Stimulated activated CD8-positive, alpha-beta memory T cell treated with anti-CD3 and anti-CD28 coated beads, Interleukin-7, amount 100 ng/mL, for 4 hours (primary cell): ENCODE measurements around the gene UBE2G2.

Source experiments
- DNase-seq, 2 donors: peaks; one replicate each; pipeline ENCODE4 v3.0.0-alpha.2; 2020; ENCODE audit warnings: low read depth in 2 of 2

Gene UBE2G2

DNA sequence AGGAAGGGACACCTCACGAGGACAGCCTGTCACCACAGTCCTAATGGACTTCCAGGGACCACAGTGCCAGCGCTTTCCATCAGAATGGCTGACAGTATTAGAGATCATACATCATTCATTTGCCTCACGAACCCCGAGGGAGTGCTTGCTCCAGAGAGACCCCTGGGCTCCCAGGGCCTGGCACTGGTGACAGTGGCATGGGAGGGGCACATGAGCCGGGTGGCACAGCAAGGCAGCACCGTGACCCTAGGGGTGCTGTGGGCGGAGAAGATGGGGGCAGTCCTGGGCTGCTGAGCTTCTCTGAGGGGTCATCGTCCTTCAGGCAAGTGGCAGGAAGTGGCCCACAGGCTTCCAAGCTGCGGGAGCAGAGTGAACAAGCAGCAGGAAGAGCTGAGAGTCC lies 73.9 kb downstream of the UBE2G2 start:
- no peak for DNase-seq

DNA sequence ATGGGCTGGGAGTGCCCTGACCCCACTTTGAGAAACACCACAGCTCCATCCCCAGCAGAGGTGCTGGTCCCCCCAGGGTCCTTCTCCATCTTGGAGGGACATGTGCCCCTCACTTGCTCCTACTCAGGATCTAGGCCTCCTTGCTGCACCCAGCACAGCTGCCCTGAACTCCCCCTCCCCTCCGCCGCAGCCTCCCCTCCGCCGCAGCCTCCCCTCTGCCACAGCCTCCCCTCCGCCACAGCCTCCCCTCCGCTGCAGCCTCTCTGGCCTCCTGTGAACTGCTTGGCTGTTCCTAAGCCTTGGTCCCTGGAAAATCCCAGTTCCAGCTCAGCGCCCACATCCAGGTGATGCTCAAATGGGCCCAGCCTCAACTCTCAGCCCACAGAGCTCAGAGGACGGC lies 74.3 kb downstream of the UBE2G2 start:
- DNase-seq = no peak

DNA sequence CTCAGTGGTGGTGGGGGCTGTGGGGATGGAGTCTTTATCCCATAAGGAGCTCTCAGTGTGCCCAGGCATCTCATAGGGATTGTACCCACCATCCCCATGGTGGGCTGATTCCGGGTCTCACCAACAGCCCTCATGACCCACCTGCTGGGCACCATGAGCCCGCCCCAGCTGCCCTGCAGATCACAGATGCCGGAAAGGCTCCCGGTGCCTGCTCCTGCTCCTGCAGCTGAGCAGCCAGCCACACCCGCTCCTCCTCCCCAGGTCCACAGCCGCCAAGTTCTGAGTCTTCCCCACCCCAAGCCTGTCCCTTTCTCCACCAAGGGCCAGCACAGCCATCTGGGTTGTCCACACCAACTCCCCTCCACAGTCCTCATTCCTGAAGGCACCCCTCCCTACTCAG lies 74.8 kb downstream of the UBE2G2 start:
- no peak for DNase-seq

DNA sequence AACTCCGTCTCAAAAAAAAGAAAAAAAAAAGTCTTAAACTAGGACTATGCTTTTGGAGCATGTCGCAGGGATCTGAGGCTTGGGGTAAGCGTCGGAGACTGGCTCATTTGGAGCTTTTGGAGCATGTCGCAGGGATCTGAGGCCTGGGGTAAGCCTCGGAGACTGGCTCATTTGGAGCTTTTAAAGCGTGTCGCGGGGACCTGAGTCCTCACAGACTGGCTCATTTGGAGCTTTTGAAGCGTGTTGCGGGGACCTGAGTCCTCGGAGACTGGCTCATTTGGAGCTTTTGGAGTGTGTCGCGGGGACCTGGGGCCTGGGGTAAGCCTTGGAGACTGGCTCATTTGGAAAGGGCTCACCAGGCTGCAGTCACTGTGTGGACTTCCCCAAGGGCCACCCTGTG lies 76.7 kb downstream of the UBE2G2 start:
- DNase-seq = no peak

DNA sequence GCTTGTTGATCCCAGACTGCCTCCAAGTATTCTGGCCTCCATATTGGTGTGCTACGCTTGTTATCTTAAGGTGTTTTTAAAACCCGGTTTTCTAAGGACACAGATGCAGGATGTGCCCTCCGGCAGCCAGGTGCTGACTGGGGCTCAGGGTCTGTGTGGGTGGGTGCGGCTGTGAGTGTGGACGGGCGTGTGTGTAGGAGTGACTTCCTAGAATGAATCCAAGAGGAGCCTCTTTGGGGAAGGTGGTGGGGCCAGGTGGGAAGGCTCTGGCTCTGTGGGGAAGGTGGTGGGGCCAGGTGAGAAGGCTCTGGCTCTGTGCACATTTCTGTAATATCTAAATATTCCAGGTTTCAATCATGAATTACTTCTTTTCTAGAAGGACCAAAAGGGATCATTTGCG lies 77.4 kb downstream of the UBE2G2 start:
- no peak for DNase-seq

DNA sequence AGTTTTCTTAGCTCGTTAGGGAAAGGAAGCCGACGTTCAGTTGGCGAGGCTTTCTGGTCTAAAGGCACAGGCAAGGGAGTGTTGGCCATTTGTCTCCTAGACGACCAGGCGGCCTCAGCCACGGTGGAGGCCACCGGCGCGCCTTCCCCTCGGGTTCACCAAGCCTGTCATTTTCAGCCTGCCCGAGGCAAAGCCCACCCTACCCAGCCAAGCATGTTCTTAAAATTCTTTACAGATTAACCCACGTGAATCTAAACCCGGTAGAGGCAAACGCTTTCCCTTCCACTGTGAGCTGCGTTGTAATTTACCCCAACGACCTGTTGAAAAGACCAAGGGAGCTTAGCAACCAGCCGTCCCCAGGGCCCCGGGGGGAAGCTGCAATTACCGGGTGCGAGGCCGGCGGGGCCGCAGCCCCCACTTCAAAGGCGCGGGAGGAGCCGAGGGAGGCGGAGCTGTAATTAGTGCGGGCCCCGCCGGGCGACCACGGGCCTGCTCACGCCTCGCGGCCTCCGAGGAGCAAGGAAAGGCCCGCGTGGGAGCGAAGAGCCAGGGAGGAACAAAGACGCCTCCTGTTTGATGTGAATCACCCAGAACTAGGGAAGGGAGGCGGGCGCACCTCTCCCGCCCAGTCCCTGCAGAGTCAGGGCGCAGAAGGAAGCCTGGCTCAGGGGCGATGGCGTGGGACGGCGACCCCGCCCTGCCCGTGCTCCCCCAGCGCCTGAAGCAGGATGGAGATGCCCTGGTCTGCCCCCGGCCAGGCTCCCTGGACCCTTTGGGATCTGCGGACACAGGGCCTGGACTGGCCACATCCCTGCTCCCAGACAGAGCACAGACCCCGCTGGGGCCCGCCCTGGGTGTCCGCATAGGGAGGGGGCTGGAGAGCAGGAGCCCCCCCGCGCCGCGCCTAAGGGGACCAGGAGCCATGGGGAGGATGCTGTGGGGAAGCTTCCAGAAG lies 78.2 kb downstream of the UBE2G2 start:
- no peak for DNase-seq

DNA sequence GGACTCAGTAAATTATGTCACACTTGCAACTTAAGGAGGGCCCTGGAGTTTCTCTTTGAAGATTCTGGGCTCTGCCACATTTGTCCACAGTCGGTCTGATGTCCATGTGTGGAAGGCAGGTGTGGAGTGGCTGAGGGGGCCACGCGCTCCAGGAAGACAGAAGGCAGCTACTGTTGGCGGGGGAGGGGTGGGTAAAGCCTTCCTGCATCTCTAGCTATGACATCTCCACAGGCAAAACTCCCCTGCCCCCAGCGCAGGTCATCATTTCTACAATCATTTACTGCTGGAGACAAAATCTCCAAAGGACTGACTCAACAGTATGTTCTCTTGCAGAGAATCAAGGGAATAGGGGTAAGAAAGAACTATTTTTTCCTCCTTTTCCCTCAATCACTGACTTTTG lies 78.9 kb downstream of the UBE2G2 start:
- DNase-seq = no peak

DNA sequence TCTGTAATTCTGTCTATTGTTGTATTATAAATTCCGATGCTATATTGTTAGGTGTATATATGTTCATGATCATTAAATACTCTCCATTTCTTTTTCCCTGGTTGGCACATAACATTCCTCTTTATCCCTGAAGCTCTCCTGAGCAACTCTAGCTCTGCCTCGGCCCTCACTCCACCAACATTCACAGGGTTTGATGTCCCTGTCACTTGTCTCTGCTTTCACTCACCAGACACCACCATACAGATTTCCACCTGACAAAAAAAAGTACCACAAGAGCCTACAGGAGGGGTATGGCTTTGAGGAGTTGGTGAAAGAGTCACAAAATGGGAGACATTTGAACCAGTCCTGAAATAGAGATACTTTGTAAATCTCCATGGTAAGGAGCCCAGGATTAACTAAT lies 81.5 kb downstream of the UBE2G2 start:
- no peak for DNase-seq
